HepG2 (cell line): Measurements from ENCODE around the gene IFITM10. TPM values are rescaled to one million over a fixed set of nuclear protein-coding genes. Genes with fewer than 3 reads are reported as not detected.

ENCODE experiments used
- AGO2 ChIP-seq: fragments of 200-400 bp; formaldehyde crosslinking; optimal IDR thresholded peaks from 2 replicates; pipeline ENCODE3; 2017; ENCODE audit warnings: mild to moderate bottlenecking, low read depth, low read length, moderate library complexity
- DRAP1 ChIP-seq: IDR thresholded peaks from 2 replicates; pipeline ENCODE4 v1.6.1; 2016; ENCODE audit warnings: missing genetic modification reagents, missing compliant biosample characterization
- ERF ChIP-seq: IDR thresholded peaks from 2 replicates; pipeline ENCODE4 v1.6.1; 2018; ENCODE audit warnings: missing biosample characterization, missing genetic modification reagents
- GATAD1 ChIP-seq: IDR thresholded peaks from 2 replicates; pipeline ENCODE4 v1.6.1; 2016; ENCODE audit warnings: missing genetic modification reagents, missing compliant biosample characterization
- HMG20A ChIP-seq: IDR thresholded peaks from 2 replicates; pipeline ENCODE4 v1.6.1; 2016; ENCODE audit warnings: borderline replicate concordance
- NR3C1 ChIP-seq: sonication (generic); formaldehyde crosslinking; IDR thresholded peaks from 2 replicates; pipeline ENCODE4 v1.4.0; 2020; ENCODE audit warnings: missing genetic modification reagents
- PHF5A ChIP-seq: IDR thresholded peaks from one replicate; pipeline ENCODE4 v1.6.1; 2018; ENCODE audit warnings: low read depth, missing genetic modification reagents; ENCODE audit not compliant: unreplicated experiment
- PHF8 ChIP-seq: sonication (generic); formaldehyde crosslinking; IDR thresholded peaks from 2 replicates; pipeline ENCODE4 v1.5.0; 2020; ENCODE audit warnings: missing genetic modification reagents
- PLRG1 ChIP-seq: fragments of 450-650 bp; conservative IDR thresholded peaks from 2 replicates; pipeline ENCODE4 v1.6.1; 2016
- STAG1 ChIP-seq: sonication (generic); formaldehyde crosslinking; IDR thresholded peaks from 2 replicates; pipeline ENCODE4 v1.4.0; 2020; ENCODE audit warnings: missing genetic modification reagents
- TRIM24 ChIP-seq: sonication (generic); formaldehyde crosslinking; IDR thresholded peaks from 2 replicates; pipeline ENCODE4 v1.8.0; 2022; ENCODE audit warnings: mild to moderate bottlenecking, missing genetic modification reagents
- ZBTB43 ChIP-seq: sonication (generic); formaldehyde crosslinking; conservative IDR thresholded peaks from 2 replicates; pipeline ENCODE4 v1.4.0; 2020; ENCODE audit warnings: missing genetic modification reagents
- ZFY ChIP-seq: sonication (generic); formaldehyde crosslinking; IDR thresholded peaks from 2 replicates; pipeline ENCODE4 v1.4.0; 2020; ENCODE audit warnings: missing genetic modification reagents
- ZNF224 ChIP-seq: sonication (generic); formaldehyde crosslinking; IDR thresholded peaks from 2 replicates; pipeline ENCODE4 v1.5.0; 2020; ENCODE audit warnings: mild to moderate bottlenecking, missing genetic modification reagents
- ZNF256 ChIP-seq: sonication (generic); formaldehyde crosslinking; conservative IDR thresholded peaks from 2 replicates; pipeline ENCODE4 v1.4.0; 2020; ENCODE audit warnings: missing genetic modification reagents
- ZNF335 ChIP-seq: sonication (generic); formaldehyde crosslinking; IDR thresholded peaks from 2 replicates; pipeline ENCODE4 v1.4.0; 2020; ENCODE audit warnings: missing genetic modification reagents
- ZNF496 ChIP-seq: sonication (generic); formaldehyde crosslinking; IDR thresholded peaks from 2 replicates; pipeline ENCODE4 v1.8.1; 2023; ENCODE audit warnings: mild to moderate bottlenecking, moderate library complexity, missing genetic modification reagents; ENCODE audit not compliant: insufficient replicate concordance
- ZNF530 ChIP-seq: sonication (generic); formaldehyde crosslinking; IDR thresholded peaks from 2 replicates; pipeline ENCODE4 v1.5.0; 2020; ENCODE audit warnings: low read depth, mild to moderate bottlenecking, missing genetic modification reagents
- ZNF670 ChIP-seq: sonication (generic); formaldehyde crosslinking; IDR thresholded peaks from 2 replicates; pipeline ENCODE4 v1.8.0; 2022; ENCODE audit warnings: mild to moderate bottlenecking, missing genetic modification reagents, borderline replicate concordance
- ZNF703 ChIP-seq: sonication (generic); formaldehyde crosslinking; IDR thresholded peaks from 2 replicates; pipeline ENCODE4 v1.5.1; 2020; ENCODE audit warnings: missing genetic modification reagents, mild to moderate bottlenecking, moderate library complexity, borderline replicate concordance
- ZSCAN21 ChIP-seq: sonication (generic); formaldehyde crosslinking; IDR thresholded peaks from 2 replicates; pipeline ENCODE4 v1.8.0; 2022; ENCODE audit warnings: mild to moderate bottlenecking, missing genetic modification reagents, moderate library complexity, borderline replicate concordance
- polyA plus RNA-seq, 8 experiments: library from polyadenylated mRNA; depleted of rRNA in 3 of 8; stranded (reverse) in 7 of 8; unstranded in 1 of 8; fragments of >200 nt; fragmentation: Illumina TruSeq in 4 of 8; extraction: Trizol in 4 of 8; gene quantifications; 2 replicates each; pipeline versions ENCODE4 v1.2.1 to v1.2.3, GENCODE V29; 2011 to 2016; ENCODE audit warnings: low read depth in 4 of 8, missing spikeins in 1 of 8, mixed read lengths in 1 of 8; ENCODE audit not compliant: insufficient read depth in 1 of 8
- total RNA-seq, 5 experiments: library from RNA; depleted of rRNA; stranded (reverse); fragments of >200 nt; fragmentation: Illumina TruSeq; extraction: Trizol; gene quantifications; 2 replicates each; pipeline ENCODE4 v1.2.3, GENCODE V29; 2016; ENCODE audit warnings: low read depth in 1 of 5
- TF ChIP-seq, protein P1 (sequence below): sonication (generic); formaldehyde crosslinking; IDR thresholded peaks from 2 replicates; pipeline ENCODE4 v1.5.1; 2020; ENCODE audit warnings: mild to moderate bottlenecking, moderate library complexity, missing genetic modification reagents
- TF ChIP-seq, protein P2 (sequence below): sonication (generic); formaldehyde crosslinking; IDR thresholded peaks from 2 replicates; pipeline ENCODE4 v1.5.1; 2020; ENCODE audit warnings: mild to moderate bottlenecking, missing genetic modification reagents, moderate library complexity

IFITM10 gene
- total and polyA plus RNA-seq, 2 of the 13 experiments (the other 11 are each of a cell fraction or from before 2014, with no cell fraction given) = 0.09 to 0.13 TPM

DNA sequence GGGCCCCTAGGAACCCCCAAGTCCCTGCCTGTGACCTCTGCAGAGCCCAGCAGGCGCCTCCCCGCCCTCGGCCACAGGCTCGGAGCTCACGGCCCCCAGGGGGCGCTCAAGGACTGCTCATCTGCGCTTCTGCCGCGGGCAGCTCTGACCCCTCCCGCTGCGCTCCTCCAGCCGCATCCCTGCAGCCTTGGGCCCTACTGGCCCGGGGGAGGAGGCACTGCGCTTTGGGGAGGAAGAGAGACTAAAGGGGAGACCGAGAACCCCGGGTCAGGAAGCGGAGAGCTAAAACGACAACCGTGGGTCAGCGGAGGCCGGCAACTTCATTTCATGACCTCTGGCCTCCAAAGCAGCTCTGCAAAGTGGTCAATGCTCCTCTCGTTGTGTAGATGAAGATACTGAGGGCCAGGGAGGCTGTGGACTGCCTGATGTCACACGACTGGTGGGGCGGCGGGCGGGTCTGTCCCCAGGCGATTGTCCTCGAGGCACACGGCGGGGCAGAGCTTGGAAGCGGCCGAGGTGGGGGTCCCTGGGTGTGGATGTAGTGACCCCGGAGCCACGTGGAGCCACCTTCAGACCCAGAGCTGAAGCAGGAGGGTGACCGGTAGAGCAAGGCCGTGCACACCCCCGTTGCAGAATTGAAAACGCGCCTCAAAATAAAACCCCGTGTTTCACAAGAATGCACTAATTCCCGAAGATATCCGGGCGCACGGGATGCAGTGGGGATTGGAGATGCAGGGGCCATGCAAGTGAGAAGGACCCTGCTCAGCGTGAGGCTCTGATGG, 56.1 kb downstream of the IFITM10 start (continued):
- TF ChIP-seq AGO2 (peak; percentile 50), ZBTB43 (CRISPR knock-in tag) (no peak), ZNF530 (no peak), ZFY (peak; percentile 36; the same call in 1 of the 2 replicates), ZNF670 (CRISPR knock-in tag) (0 out of 2 replicates have a peak, but pooled peaks have one; percentile 25), ZNF703 (CRISPR knock-in tag) (0 out of 2 replicates have a peak, but pooled peaks have one; percentile 67), STAG1 (CRISPR knock-in tag) (peak; percentile 93), ZNF335 (peak; percentile 61; the same call in 1 of the 2 replicates), ZNF256 (CRISPR knock-in tag) (no peak), DRAP1 (CRISPR knock-in tag) (0 out of 2 replicates have a peak, but pooled peaks have one; percentile 22), TRIM24 (CRISPR knock-in tag) (no peak), ZSCAN21 (CRISPR knock-in tag) (no peak), ERF (peak; percentile 71; the same call in 1 of the 2 replicates), ZNF224 (CRISPR knock-in tag) (0 out of 2 replicates have a peak, but pooled peaks have one; percentile 36), GATAD1 (peak; percentile 48; the same call in 1 of the 2 replicates), NR3C1 (CRISPR knock-in tag) (no peak), PHF8 (CRISPR knock-in tag) (no peak), HMG20A (no peak), PHF5A (peak; percentile 35), ZNF496 (CRISPR knock-in tag) (no peak), PLRG1 (no peak)
- TF ChIP-seq, protein P1, sequence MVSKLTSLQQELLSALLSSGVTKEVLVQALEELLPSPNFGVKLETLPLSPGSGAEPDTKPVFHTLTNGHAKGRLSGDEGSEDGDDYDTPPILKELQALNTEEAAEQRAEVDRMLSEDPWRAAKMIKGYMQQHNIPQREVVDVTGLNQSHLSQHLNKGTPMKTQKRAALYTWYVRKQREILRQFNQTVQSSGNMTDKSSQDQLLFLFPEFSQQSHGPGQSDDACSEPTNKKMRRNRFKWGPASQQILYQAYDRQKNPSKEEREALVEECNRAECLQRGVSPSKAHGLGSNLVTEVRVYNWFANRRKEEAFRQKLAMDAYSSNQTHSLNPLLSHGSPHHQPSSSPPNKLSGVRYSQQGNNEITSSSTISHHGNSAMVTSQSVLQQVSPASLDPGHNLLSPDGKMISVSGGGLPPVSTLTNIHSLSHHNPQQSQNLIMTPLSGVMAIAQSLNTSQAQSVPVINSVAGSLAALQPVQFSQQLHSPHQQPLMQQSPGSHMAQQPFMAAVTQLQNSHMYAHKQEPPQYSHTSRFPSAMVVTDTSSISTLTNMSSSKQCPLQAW (CRISPR knock-in tag) = peak; percentile 61; the same call in 1 of the 2 replicates
- TF ChIP-seq, protein P2, sequence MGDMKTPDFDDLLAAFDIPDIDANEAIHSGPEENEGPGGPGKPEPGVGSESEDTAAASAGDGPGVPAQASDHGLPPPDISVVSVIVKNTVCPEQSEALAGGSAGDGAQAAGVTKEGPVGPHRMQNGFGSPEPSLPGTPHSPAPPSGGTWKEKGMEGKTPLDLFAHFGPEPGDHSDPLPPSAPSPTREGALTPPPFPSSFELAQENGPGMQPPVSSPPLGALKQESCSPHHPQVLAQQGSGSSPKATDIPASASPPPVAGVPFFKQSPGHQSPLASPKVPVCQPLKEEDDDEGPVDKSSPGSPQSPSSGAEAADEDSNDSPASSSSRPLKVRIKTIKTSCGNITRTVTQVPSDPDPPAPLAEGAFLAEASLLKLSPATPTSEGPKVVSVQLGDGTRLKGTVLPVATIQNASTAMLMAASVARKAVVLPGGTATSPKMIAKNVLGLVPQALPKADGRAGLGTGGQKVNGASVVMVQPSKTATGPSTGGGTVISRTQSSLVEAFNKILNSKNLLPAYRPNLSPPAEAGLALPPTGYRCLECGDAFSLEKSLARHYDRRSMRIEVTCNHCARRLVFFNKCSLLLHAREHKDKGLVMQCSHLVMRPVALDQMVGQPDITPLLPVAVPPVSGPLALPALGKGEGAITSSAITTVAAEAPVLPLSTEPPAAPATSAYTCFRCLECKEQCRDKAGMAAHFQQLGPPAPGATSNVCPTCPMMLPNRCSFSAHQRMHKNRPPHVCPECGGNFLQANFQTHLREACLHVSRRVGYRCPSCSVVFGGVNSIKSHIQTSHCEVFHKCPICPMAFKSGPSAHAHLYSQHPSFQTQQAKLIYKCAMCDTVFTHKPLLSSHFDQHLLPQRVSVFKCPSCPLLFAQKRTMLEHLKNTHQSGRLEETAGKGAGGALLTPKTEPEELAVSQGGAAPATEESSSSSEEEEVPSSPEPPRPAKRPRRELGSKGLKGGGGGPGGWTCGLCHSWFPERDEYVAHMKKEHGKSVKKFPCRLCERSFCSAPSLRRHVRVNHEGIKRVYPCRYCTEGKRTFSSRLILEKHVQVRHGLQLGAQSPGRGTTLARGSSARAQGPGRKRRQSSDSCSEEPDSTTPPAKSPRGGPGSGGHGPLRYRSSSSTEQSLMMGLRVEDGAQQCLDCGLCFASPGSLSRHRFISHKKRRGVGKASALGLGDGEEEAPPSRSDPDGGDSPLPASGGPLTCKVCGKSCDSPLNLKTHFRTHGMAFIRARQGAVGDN (CRISPR knock-in tag) = peak; percentile 76
